SJCRH30 (cell line): ENCODE data around the gene ACVR2B. TPM values are rescaled to one million over a fixed set of nuclear protein-coding genes. Genes with fewer than 3 reads are reported as not detected.

Experiments
- total RNA-seq: library from RNA; depleted of rRNA; stranded (reverse); fragments of >200 nt; shearing (Covaris generic); gene quantifications from 2 replicates; pipeline ENCODE4 v1.2.3, GENCODE V29; 2014; rRNA removed

ACVR2B gene
- total RNA-seq, 1 experiment from 2014 or later = 29.1 TPM

Other genes with a start within 250 kb of the ACVR2B start
- 0.08 and 0.10 TPM in 2 replicates for gene SLC22A13, start 188.1 kb upstream of the ACVR2B start, total RNA-seq
- gene SLC22A14, start 171.6 kb upstream of the ACVR2B start, total RNA-seq = not detected in 2 replicates
- 2.7 and 2.8 TPM in 2 replicates for gene XYLB, start 107.1 kb upstream of the ACVR2B start, total RNA-seq
- 6.2 and 7.7 TPM in 2 replicates for gene EXOG, start 42.5 kb downstream of the ACVR2B start, total RNA-seq
- 13.1 and 15.2 TPM in 2 replicates for gene SCN5A, start 195.8 kb downstream of the ACVR2B start, total RNA-seq